Spleen (tissue), 7 donors: ENCODE measurements around the gene SP4.

Experiments
- CTCF ChIP-seq, 11 experiments: fragments of 200-600 bp in 7 of 11; fragments of 450-650 bp in 4 of 11; sonication (generic) in 4 of 11; IDR thresholded peaks in 8 of 11; conservative IDR thresholded peaks in 3 of 11; 1 replicate in 7 of 11; 2 replicates in 4 of 11; pipeline versions ENCODE4 v1.4.0 to v1.8.0; 2016 to 2021; ENCODE audit warnings: antibody characterized with exemption in 11 of 11, inconsistent platforms in 4 of 11, mild to moderate bottlenecking in 1 of 11
- POLR2AphosphoS5 ChIP-seq, 3 donors: sonication (generic); formaldehyde crosslinking; IDR thresholded peaks; one replicate each; pipeline ENCODE4 v1.5.1; 2017; ENCODE audit warnings: antibody characterized with exemption in 3 of 3
- donor health status: DM: no; HTN: no; CAD: no; lungs with moderate emphysema.
- donor health status: DM: no; HTN: no; CAD: no.
- donor health status: DM: no; HTN: no; CAD: no.

- TF ChIP-seq POLR2AphosphoS5 (IDR thresholded peaks at IDR 0.05): no peak
- no peak for TF ChIP-seq CTCF (IDR thresholded peaks at IDR 0.05 in 8 of 11, conservative IDR thresholded peaks at IDR 0.05 in 3 of 11)
Measured at GRCh38 chr7:21414795-21415393, 13.0 kb upstream of the SP4 start.
